Activated CD8-positive, alpha-beta memory T cell treated with anti-CD3 and anti-CD28 coated beads for 4 hours (primary cell): Measurements from ENCODE around the gene MAGEL2.
"Not testable (repeated sequence)": the region's sequence is repeated elsewhere in the genome, so short reads cannot be mapped to it uniquely, and the experiment has no call there.

ENCODE experiments used
- DNase-seq, 2 donors: peaks; one replicate each; pipeline ENCODE4 v3.0.0-alpha.2; 2020; ENCODE audit warnings: low read depth in 2 of 2

Gene MAGEL2

DNA sequence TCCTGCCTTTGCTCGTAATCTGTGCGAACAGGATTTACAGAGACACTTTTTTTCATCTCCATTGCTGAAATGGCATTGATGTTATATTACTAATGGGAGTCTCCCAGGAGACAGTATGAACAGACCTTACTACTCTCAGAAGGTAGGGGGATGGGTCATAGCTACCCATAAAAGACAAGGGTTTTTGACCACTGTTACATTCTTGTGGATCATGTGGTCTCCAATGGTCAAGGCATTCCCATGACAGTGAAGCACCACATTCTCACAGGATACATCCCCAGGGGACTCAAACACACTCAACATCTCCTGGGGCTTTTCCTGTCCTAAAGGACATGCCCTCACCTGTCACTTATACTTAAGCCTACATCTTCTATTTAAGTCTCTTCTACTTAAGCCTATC lies 41.4 kb downstream of the MAGEL2 start:
- no peak for DNase-seq

DNA sequence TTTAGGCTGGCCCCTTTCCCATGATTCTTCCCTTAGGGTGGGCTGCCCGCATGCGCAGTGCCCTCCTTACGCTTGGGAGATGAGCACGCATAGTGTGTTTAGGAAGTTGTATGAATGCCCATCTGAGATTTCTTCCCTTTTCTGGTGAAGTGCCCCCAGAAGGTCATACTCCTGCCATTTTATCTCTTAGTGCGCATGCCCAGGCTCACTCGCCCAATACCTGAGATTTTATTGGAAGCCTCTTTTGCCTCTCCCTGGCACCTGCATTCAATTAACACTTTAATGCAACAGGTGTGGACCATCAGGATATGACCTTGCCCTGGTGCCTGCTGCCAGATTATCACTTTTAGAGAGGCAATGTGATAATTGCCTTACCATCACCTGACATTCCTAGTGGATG lies 45.5 kb downstream of the MAGEL2 start:
- DNase-seq: no peak

DNA sequence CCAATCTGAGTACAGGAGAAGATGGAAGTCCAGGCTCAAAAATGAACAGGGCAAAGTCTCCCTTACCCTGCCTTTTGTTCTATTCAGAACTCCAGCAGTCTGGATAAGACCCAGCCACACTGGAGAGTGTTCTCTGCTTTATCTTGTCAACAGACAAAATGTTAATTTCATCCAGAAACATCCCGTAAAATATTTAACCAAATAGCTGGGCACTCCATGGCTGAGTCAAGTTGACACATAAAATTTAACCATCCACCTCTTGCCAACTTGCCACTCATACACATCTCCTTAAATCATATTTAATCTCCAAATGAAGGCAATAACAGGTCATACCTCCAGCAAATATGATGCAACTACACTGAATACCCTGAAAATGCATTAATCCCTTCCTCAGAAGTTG lies 48.6 kb downstream of the MAGEL2 start:
- DNase-seq: no peak

GRCh38 chr15:23597278-23597677 lies 50.4 kb downstream of the MAGEL2 start:
- not testable (repeated sequence) for DNase-seq

DNA sequence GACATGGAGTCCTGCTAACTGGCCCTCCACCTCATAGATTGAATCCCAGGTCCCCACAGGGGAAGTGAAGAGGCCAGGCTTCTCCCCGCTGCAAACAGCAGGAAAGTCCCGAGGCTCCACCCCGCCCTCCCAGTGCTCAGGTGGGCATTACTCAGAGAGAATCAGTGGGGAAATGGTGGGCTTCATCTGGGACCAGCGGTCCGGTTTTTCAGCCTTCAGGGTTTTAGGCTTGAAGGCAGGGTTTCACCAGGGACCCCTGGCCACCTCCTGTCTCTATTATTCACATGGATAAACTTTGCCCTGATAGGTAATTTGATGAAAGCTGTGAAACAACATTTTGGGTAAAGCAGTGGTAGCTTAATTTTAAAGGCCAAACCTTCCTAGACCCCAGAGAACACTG lies 50.9 kb downstream of the MAGEL2 start:
- DNase-seq: no peak

DNA sequence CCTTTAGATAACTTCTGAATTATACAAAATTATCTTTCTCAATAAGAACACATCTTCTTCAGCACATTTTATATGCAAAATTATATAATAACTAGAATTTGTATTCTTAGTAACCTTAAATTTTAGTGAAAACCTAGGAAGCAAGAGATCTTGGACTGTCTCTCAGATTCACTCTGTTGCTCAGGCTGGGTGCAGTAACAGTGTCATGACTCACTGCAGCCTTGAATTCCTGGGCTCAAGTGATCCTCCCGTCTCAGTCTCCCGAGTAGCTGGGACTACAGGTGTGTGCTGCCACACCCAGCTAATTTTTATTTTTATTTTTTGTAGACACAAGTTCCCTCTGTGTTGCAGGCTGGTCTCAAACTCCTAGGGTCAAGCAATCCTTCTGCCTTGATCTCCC lies 52.3 kb downstream of the MAGEL2 start:
- no peak for DNase-seq

DNA sequence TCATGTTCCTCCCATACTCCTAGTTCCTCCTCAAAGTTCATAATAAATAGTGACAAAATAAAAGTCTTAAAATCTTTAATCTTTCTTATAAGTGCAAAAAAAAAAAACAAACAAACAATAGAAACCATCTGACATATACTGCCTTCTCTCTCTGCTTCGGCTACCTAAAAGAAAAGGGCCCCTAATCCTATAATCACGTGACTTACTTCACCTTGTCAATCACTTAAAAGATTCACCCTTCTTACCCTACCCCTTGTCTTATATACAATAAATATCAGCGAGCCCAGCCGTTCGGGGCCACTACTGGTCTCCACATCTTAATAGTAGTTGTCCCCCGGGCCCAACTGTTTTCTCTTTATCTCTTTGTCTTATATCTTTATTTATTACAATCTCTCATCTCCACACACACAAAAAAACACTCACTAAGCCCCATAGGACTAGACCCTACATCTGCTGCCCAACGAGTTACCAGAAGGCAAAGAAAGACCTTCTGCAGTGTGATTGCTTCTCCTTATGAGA lies 53.4 kb downstream of the MAGEL2 start:
- DNase-seq: no peak
